ENCODE measurements around the gene NPIPB9. TPM values are rescaled to one million over a fixed set of nuclear protein-coding genes. Genes with fewer than 3 reads are reported as not detected.
"Not testable (repeated sequence)": the region's sequence is repeated elsewhere in the genome, so short reads cannot be mapped to it uniquely, and the experiment has no call there.

The NPIPB9 gene
- total RNA-seq, 1 donor from 2014 or later, result 0.86 TPM

DNA sequence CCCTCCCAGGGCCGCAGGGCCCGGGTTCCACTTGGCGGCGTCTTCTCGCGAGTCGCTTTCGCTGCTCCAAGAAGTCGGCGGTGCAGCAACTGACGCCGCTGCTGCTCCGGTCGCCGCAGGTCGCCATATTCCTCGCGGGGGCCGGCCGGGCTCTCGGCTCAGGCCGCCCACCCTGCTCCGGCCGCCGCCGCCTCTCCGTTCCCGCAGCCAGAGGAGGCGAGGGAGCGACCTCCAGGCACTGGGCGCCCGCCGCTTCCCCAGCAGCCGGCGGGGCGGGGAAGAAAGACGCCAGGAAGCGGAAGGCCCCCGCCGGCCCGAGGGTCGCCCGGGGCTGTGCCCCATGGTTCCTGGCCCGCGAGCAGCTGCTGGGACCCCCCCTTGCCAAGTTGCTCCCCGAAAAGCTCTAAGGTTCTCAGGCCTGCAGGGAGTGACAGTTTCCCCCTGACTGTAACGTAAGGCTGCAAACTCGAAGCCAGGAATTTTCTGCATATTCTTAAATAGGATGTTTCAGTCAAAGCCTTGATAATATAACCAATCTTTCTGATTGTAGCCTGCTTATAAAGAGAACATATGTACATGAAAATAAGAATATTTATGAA is 1.0 kb upstream of the NPIPB9 start:
- not testable (repeated sequence) for H3K9me3 Mint-ChIP-seq (ENCODE audit: unreplicated experiment); H3K4me2 ChIP-seq (ENCODE audit: low read length); H3K4me1 ChIP-seq (ENCODE audit: insufficient read depth, low read length); H3K4me1 Mint-ChIP-seq (ENCODE audit: low read depth, unreplicated experiment); H3K4me3 Mint-ChIP-seq (ENCODE audit: unreplicated experiment); H4K20me1 ChIP-seq (ENCODE audit: insufficient read depth, low read length); H3K36me3 Mint-ChIP-seq (ENCODE audit: low read depth, unreplicated experiment); H3K9me3 ChIP-seq (ENCODE audit: insufficient read depth, low read depth, low read length); H3K36me3 ChIP-seq (ENCODE audit: insufficient read depth, low read length); H2AFZ ChIP-seq (ENCODE audit: low read depth, low read length); FAIRE-seq; H3K27ac Mint-ChIP-seq (ENCODE audit: unreplicated experiment); H3K79me2 ChIP-seq (ENCODE audit: insufficient read depth, low read length); H3K4me3 ChIP-seq (ENCODE audit: insufficient read depth, low read depth, low read length); H3K27me3 ChIP-seq (ENCODE audit: insufficient read depth, low read length); H3K9ac ChIP-seq (ENCODE audit: low read length); H3K27me3 Mint-ChIP-seq (ENCODE audit: low read depth, unreplicated experiment); H3K27ac ChIP-seq (ENCODE audit: low read depth, low read length); DNase-seq (ENCODE audit: low read depth)

DNA sequence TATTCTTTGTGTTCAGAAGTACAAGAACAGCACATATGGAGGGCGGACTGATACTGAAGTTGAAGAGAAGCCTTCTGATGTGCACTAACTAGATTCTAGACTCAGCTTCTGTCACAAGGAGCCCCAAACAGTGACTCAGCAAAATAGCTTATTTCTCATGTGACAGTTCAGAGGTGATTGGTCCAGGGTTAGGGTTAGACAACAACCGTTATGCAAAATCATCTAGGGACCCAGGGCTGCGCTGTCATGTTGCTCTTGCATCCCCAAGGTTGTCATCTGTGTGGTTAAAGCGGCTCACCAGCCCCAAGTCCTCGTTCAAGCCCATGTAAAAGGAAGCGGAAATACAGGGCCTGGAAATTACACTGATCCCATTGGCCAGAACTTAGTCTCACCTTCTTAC is 30.1 kb downstream of the NPIPB9 start:
- not testable (repeated sequence) for H2AFZ ChIP-seq (ENCODE audit: low read depth, low read length); H3K9me3 Mint-ChIP-seq (ENCODE audit: unreplicated experiment); H3K27ac ChIP-seq (ENCODE audit: low read depth, low read length); H3K4me1 Mint-ChIP-seq (ENCODE audit: low read depth, unreplicated experiment); H3K9me3 ChIP-seq (ENCODE audit: insufficient read depth, low read depth, low read length); H4K20me1 ChIP-seq (ENCODE audit: insufficient read depth, low read length); H3K4me3 Mint-ChIP-seq (ENCODE audit: unreplicated experiment); H3K36me3 ChIP-seq (ENCODE audit: insufficient read depth, low read length); H3K9ac ChIP-seq (ENCODE audit: low read length); H3K27me3 ChIP-seq (ENCODE audit: insufficient read depth, low read length); DNase-seq (ENCODE audit: low read depth); H3K79me2 ChIP-seq (ENCODE audit: insufficient read depth, low read length); H3K4me2 ChIP-seq (ENCODE audit: low read length); H3K4me1 ChIP-seq (ENCODE audit: insufficient read depth, low read length); H3K27me3 Mint-ChIP-seq (ENCODE audit: low read depth, unreplicated experiment); FAIRE-seq; H3K36me3 Mint-ChIP-seq (ENCODE audit: low read depth, unreplicated experiment); H3K27ac Mint-ChIP-seq (ENCODE audit: unreplicated experiment); H3K4me3 ChIP-seq (ENCODE audit: insufficient read depth, low read depth, low read length)

DNA sequence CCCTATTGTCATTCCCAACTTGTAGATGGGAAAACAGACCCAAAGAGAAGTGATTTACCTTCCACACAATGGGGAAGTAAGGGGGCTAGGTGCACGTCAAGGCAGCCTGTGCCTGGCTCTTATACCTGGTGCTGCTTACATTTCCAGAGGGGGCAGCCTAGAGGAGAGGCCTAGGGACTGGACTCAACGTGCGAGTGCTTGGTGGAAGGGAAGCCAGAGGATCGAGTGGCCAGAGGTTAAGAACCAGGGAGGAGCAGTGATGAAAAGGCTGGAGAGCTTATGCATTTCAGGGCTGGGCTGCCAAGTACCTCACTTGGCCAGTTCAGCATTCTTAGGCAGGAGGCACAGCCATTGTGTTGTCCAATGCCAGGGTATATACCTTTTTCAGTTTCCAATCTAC is 30.8 kb downstream of the NPIPB9 start:
- H2AFZ ChIP-seq (ENCODE audit: low read depth, low read length); H3K36me3 ChIP-seq (ENCODE audit: insufficient read depth, low read length); FAIRE-seq; H3K27me3 ChIP-seq (ENCODE audit: insufficient read depth, low read length); H4K20me1 ChIP-seq (ENCODE audit: insufficient read depth, low read length); H3K9me3 Mint-ChIP-seq (ENCODE audit: unreplicated experiment); H3K79me2 ChIP-seq (ENCODE audit: insufficient read depth, low read length); H3K4me3 Mint-ChIP-seq (ENCODE audit: unreplicated experiment); H3K27ac Mint-ChIP-seq (ENCODE audit: unreplicated experiment); H3K4me1 ChIP-seq (ENCODE audit: insufficient read depth, low read length); DNase-seq (ENCODE audit: low read depth); H3K27me3 Mint-ChIP-seq (ENCODE audit: low read depth, unreplicated experiment); H3K4me2 ChIP-seq (ENCODE audit: low read length); H3K4me1 Mint-ChIP-seq (ENCODE audit: low read depth, unreplicated experiment); H3K27ac ChIP-seq (ENCODE audit: low read depth, low read length); H3K4me3 ChIP-seq (ENCODE audit: insufficient read depth, low read depth, low read length); H3K9me3 ChIP-seq (ENCODE audit: insufficient read depth, low read depth, low read length); H3K9ac ChIP-seq (ENCODE audit: low read length); H3K36me3 Mint-ChIP-seq (ENCODE audit: low read depth, unreplicated experiment): not testable (repeated sequence)

DNA sequence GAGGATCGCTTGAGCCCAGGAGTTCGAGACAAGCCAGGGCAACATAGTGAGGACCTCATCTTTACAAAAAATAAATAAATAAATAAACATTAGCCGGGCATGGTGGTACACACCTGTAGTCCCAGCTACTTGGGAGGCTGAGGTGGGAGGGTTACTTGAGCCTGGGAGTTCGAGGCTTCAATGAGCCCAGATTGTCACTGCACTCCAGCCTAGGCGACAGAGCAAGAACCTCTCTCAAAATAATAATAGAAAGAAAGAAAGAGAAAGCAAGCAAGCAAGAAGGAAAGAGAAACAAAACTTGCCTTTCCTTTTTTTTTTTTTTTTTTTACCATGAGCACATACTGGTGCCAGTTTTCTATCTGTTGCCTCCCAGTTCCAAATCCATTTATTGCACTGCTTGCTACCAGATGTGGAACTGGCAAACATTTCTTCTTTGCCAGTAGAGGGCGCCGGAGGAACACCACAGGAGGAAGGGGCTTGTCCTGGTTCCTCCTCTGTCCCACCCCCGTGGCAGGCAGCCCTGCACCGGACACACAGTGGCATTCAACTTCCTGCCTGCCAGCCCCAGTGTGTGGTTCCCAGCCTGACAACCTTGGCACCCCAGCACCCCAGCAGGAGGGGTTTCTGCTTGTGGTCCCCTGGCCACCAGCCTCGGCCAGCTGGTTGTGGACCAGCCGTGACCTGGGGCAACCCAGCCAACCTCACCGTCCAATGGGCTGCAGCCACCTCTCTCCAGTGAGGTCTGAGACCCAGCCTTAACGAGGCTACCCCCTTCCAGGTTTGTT is 50.8 kb downstream of the NPIPB9 start:
- not testable (repeated sequence) for H3K4me3 Mint-ChIP-seq (ENCODE audit: unreplicated experiment); H3K9me3 ChIP-seq (ENCODE audit: insufficient read depth, low read depth, low read length); H3K27ac ChIP-seq (ENCODE audit: low read depth, low read length); FAIRE-seq; H3K4me2 ChIP-seq (ENCODE audit: low read length); H3K27me3 ChIP-seq (ENCODE audit: insufficient read depth, low read length); H2AFZ ChIP-seq (ENCODE audit: low read depth, low read length); H3K79me2 ChIP-seq (ENCODE audit: insufficient read depth, low read length); H3K4me3 ChIP-seq (ENCODE audit: insufficient read depth, low read depth, low read length); H3K27me3 Mint-ChIP-seq (ENCODE audit: low read depth, unreplicated experiment); H3K4me1 ChIP-seq (ENCODE audit: insufficient read depth, low read length); H3K4me1 Mint-ChIP-seq (ENCODE audit: low read depth, unreplicated experiment); H3K27ac Mint-ChIP-seq (ENCODE audit: unreplicated experiment); H4K20me1 ChIP-seq (ENCODE audit: insufficient read depth, low read length); H3K9ac ChIP-seq (ENCODE audit: low read length); H3K9me3 Mint-ChIP-seq (ENCODE audit: unreplicated experiment); H3K36me3 Mint-ChIP-seq (ENCODE audit: low read depth, unreplicated experiment); H3K36me3 ChIP-seq (ENCODE audit: insufficient read depth, low read length)
- TF ChIP-seq, protein P1, sequence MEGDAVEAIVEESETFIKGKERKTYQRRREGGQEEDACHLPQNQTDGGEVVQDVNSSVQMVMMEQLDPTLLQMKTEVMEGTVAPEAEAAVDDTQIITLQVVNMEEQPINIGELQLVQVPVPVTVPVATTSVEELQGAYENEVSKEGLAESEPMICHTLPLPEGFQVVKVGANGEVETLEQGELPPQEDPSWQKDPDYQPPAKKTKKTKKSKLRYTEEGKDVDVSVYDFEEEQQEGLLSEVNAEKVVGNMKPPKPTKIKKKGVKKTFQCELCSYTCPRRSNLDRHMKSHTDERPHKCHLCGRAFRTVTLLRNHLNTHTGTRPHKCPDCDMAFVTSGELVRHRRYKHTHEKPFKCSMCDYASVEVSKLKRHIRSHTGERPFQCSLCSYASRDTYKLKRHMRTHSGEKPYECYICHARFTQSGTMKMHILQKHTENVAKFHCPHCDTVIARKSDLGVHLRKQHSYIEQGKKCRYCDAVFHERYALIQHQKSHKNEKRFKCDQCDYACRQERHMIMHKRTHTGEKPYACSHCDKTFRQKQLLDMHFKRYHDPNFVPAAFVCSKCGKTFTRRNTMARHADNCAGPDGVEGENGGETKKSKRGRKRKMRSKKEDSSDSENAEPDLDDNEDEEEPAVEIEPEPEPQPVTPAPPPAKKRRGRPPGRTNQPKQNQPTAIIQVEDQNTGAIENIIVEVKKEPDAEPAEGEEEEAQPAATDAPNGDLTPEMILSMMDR (IDR thresholded peaks at IDR 0.05; ENCODE audit: insufficient read depth, low read depth, low read length), result peak; percentile 9
- peak; percentile 70 for DNase-seq (ENCODE audit: low read depth)

DNA sequence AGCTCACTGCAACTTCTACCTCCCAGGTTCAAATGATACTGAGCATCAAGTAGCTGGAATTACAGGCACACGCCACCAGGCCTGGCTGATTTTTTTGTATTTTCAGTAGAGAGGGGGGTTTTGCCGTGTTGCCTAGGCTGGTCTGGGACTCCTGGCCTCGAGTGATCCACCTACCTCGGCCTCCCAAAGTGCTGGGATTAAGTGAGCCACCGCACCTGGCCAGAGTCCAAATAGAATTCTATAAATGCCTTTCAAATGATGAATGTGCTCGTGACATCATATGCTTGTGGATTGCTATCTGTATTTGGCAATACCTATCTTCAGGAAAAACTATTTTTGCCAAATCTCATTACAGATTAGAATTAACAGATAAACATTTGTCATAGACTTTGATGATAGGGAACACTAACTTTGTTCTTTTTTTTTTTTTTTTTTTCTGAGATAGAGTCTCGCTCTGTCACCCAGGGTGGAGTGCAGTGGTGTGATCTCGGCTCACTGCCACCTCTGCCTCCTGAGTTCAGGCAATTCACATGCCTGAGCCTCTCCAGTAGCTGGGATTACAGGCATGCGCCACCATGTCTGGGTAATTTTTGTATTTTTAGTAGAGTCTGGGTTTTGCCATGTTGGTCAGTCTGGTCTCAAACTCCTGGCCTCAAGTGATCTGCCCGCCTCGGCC is 56.0 kb downstream of the NPIPB9 start:
- not testable (repeated sequence) for H3K4me1 ChIP-seq (ENCODE audit: insufficient read depth, low read length); H2AFZ ChIP-seq (ENCODE audit: low read depth, low read length); H3K4me3 ChIP-seq (ENCODE audit: insufficient read depth, low read depth, low read length); H3K79me2 ChIP-seq (ENCODE audit: insufficient read depth, low read length); H3K9me3 ChIP-seq (ENCODE audit: insufficient read depth, low read depth, low read length); DNase-seq (ENCODE audit: low read depth); H3K36me3 Mint-ChIP-seq (ENCODE audit: low read depth, unreplicated experiment); H3K27me3 Mint-ChIP-seq (ENCODE audit: low read depth, unreplicated experiment); H3K27ac ChIP-seq (ENCODE audit: low read depth, low read length); H3K4me1 Mint-ChIP-seq (ENCODE audit: low read depth, unreplicated experiment); H3K36me3 ChIP-seq (ENCODE audit: insufficient read depth, low read length); H4K20me1 ChIP-seq (ENCODE audit: insufficient read depth, low read length); FAIRE-seq; H3K27ac Mint-ChIP-seq (ENCODE audit: unreplicated experiment); H3K4me3 Mint-ChIP-seq (ENCODE audit: unreplicated experiment); H3K4me2 ChIP-seq (ENCODE audit: low read length); H3K9me3 Mint-ChIP-seq (ENCODE audit: unreplicated experiment); H3K9ac ChIP-seq (ENCODE audit: low read length); H3K27me3 ChIP-seq (ENCODE audit: insufficient read depth, low read length)

Data from astrocyte (in vitro differentiated cells and primary cell).